ENCODE results near the gene GRIK3.

GRCh38 chr1:36851087-36851486 lies 183.2 kb downstream of the GRIK3 start:
- no peak for TF ChIP-seq YY1 (IDR thresholded peaks at IDR 0.05; ENCODE audit: insufficient read depth, insufficient read length)
- TF ChIP-seq ZNF274 (IDR thresholded peaks at IDR 0.05; ENCODE audit: low read depth, low read length): no peak

Data from NT2/D1 (cell line).